Activated CD4-positive, alpha-beta T cell treated with anti-CD3 and anti-CD28 coated beads, Interleukin-2, Interleukin-6, amounts not matched to agents 100 ng/mL and 50 ng/mL, durations not matched to agents 16 hours and 8 hours (primary cell): ENCODE measurements around the gene PSMD11.
"Not testable (repeated sequence)": the region's sequence is repeated elsewhere in the genome, so short reads cannot be mapped to it uniquely, and the experiment has no call there.

Experiments
- DNase-seq: peaks from one replicate; pipeline ENCODE4 v3.0.0-alpha.2; 2020

Gene PSMD11

DNA sequence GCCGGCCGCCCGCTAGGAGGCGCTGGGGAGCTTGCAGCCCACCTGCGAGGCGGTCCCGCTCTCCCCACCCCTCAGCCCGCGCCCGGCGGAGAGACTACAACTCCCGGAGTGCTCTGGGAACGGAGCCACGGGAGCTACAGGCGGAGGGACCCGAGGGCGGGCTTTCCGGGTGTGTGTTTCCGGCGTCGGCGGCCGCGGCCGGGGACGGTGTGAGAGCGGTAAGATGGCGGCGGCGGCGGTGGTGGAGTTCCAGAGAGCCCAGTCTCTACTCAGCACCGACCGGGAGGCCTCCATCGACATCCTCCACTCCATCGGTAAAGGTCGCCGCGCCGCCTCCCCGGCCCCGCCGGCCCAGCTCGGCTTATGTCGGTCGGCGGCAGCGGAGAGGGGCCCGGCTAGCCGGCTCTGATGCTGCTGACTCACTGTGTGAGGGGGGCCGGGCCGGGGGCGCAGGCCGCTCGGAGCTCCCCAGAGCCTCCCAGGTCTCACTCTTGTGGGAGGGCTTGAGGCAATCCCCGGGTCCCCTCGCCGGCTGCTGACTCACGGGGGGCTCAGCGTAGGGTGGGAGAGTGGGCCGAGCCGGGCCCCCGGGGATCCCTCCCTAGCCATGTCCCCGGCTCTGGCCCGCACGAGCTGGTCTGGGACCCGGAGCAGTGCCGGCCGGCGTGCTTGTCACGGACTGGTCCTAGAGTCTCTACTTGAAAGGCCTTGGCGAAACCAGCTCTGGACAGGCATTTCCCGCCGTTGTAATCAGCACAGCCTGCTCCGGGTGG is at the start of gene PSMD11:
PSMD11 (plus strand) TSS at position 210 of the 773 bp plus-strand sequence; CDS start at position 224, 14 bp downstream.
- peak; percentile 100 for DNase-seq

DNA sequence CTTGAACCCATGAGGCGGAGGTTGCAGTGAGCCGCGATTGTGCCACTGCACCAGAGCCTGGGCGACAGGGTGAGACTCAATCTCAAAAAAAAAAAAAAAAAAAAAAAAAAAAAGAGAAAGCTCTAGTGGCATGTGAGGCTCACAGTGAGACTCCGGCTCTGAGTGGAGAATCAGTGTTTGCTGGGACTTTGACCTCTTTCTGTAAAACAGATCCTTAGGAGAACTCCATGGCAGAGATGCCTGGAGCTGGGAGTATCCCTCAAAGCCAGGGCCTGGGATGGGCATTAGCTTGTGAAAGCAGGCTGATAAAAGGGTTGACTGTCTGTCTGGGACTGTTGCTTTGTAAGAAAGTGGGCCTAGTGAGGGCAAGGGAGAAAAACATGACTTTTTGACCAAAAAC is 48.0 kb upstream of the PSMD11 start:
- DNase-seq = no peak

DNA sequence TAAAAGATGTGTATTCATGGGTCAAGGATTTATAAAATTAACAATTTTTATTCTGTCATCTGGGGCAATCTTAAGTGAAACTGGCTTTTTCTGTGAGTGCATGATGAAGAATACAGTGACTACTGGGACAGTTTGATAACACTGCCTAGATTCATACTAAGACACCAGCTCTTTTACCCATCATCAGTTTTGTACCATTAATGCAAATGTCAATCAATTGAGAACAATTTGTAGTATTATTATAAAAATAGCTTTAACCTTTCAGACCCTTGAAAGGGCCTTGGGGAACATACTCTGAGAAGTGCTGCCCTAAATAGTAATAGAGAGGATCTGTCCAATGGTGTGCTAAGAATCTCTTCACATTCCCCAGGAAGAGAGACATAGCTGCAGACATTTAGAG is 45.4 kb upstream of the PSMD11 start:
- no peak for DNase-seq

DNA sequence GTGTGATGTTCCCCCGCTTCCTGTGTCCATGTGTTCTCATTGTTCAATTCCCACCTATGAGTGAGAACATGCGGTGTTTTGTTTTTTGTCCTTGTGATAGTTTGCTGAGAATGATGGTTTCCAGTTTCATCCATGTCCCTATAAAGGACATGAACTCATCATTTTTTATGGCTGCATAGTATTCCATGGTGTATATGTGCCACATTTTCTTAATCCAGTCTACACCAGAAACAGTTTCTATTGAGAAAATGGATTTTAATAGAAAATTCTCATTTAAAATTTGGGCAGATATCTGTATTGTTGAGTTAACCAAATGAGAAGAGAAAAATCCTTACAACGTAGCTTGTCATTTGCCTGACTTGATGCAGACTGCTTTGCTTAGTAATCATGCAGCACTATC is 34.2 kb upstream of the PSMD11 start:
- not testable (repeated sequence) for DNase-seq

DNA sequence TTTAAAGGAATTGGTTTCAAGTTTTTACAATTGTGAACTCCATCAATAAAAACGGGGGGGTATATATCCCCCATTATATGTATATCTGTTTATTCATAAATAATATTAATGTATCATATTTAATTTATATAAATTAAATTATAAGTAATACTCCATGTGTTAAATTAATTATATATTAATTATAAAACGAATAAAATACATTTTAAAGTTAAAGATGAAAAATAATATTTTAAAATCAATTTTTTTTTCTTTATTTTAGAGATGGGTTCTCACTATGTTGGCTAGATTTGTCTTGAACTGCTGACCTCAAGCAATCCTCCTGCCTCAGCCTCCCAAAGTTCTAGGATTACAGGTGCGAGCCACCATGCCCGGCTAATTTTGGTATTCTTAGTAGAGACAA is 17.4 kb upstream of the PSMD11 start:
- no peak for DNase-seq

DNA sequence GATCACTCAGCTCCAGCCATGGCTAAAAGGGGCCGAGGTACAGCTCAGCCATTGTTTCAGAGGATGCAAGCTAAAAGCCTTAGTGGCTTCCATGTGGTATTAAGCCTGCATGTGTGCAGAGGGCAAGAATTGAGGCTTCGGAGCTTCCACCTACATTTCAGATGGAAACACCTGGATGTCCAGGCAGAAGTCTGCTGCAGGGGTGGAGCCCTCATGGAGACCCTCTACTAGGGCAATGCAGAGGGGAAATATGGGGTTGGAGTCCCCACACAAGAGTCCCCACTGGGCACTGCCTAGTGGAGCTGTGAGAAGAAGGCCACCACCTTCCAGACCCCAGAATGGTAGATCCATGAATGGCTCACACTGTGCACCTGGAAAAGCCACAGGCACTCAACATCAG is 14.7 kb upstream of the PSMD11 start:
- no peak for DNase-seq

DNA sequence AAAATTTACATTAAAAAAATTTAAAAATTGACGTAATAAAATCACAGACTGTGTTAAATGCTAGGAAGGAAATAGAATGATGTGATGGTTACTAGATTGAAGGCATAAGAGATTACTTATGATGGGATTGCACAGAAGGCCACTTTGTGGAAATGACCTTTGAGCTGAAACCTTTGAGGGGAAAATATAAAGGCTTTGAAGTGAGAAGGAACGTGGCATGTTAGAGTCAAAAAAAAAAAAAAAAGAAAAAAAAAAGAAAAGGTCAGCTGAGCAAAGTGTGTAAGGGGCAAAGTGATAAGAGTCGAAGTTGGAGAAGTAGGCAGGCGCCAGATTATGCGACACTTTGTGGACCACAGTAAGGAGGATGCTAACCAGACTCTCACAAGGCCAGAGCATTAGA is 3.6 kb upstream of the PSMD11 start:
- DNase-seq = no peak

DNA sequence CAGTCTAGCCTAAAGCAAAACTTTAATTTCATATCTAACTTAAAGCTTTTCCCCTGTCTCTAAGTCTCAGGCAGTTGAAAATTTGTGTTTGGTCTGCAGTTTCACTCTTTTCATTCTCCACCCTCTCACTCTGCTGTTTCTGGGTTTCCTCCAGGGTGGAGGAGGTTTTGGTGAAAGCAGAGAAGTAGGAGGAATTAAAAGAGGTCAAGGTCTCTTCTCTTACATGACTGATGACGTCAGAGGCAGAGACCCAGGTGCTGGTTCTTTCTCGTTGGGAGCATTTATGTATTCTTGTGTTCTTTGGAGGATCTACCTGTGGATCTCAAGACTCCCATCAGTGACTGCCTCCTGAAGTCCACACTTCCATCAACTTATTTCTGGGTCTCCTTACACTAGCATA is 2.4 kb upstream of the PSMD11 start:
- DNase-seq = no peak

DNA sequence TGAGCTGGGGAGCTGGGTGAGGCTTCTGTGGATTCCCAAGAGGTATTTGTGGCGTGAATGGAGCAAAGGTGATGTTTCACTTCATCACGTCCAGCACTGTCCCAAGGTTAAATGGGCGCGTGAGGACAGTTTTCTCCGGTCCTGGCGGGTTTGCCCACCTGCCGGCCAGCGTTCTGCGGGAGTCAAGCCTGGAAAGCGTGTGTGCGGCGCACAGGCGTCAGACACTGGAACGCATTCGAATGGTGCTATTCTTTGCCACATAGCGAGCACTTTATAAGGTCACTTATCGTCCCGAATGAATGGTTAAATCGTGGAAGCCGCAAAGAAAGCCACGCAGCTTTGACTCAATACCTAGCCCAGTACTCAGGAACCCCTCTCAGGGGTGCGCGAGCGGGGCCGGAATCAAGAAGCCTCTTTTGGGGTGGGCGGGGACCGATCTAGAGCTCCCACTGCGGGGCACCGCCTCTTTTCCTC is 446 bp upstream of the PSMD11 start:
- no peak for DNase-seq

DNA sequence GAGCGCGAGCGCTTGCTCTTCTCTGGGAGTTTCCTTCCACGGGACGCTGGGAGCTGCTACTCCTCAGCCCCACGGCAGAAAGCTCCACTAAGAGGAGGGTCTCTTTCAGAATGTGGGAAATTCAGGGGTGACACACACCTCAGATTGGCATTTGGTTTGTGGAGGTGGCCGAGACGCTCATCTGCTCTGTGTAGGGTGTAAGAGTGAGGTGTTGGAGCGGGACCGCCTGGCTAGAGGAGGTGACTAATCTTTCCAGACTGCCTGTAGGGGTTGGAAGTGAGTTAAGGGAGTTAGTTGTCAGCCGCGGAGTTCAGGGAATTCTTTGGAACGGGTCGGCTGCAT is 735 bp downstream of the PSMD11 start:
- DNase-seq = peak; percentile 48

DNA sequence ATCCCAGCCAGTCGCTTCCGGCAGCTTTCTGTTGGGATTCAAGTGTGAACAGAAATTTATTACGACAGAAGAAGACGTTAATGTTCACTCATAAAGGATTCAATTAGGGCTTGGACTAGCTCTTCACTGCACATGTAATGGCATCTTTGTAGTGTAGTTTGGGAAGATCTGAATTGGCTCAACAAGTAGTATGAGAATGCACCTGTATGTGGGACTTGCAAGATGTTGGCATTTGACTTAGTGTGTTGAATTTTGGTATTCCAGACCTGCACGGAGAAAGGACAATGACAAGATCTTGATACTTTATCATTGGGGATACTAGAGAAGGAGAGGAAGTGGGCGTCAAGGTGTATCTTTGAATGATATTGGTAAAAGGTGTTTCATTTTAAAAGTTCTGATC is 1.2 kb downstream of the PSMD11 start:
- peak; percentile 11 for DNase-seq

DNA sequence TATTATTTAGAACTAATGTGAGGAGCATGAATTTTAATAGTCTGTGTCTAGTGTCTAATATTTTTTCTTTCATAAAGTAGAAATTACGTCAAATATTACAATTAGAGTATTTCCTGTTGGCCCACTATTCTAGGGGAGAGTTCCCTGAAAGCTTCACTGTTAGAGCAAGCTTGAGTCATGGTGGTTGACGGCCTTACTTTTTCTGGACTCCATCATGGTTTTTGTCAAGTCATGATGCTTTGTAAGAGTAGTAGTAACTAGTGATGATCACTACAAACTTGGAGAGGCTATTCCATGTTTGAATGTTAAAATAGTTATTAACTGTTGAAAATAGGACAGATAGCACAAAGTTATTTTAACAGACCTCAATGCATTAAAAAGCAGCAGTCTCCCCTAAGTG is 1.7 kb downstream of the PSMD11 start:
- DNase-seq = peak; percentile 51

DNA sequence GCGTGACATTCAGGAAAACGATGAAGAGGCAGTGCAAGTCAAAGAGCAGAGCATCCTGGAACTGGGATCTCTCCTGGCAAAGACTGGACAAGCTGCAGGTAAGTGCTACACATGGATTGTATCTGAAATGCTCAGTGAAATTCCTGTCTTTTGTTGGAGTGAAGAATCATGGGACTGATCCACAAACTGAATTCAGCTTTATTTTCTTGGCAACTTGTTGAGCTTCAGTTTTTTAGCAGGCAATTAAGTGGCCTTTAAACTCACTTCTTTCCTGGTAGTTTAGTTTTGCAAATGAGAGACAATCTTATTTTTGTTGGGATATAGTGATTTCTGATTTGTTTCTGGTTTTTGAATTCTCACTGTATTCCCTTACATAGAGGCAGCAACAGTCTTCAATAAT is 2.6 kb downstream of the PSMD11 start:
- DNase-seq = no peak

DNA sequence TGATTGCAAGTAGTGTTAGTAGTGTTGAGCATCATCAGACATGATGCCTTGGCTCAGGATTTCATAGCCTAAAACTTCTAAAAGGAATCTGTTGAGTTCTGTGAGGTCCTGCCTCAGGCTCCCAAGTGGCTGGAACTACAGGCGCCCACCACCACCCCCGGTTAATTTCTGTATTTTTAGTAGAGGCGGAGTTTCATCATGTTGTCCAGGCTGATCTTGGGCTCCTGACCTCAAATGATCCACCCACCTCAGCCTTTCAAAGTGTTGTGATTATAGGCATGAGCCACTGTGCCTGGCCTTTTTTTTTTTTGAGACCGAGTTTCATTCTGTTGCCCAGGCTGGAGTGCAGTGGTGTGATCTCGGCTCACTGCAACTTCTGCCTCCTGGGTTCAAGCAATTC is 5.7 kb downstream of the PSMD11 start:
- DNase-seq = no peak

DNA sequence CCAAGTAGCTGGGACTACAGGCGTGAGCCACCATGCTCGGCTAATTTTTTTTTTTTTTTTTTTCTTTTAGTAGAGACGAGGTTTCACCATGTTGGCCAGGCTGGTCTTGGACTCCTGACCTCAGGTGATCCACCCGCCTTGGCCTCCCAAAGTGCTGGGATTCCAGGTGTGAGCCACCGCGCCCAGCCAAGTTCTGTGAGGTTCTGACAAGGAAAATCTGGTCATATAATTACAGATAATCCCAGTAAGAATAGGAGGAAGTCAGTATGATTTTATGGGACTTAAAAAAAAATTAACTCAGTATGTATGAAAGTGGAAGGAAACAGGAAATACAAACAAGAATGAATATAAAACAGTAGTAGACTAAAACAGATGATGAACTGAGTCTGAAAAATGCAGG is 6.1 kb downstream of the PSMD11 start:
- DNase-seq = not testable (repeated sequence)

DNA sequence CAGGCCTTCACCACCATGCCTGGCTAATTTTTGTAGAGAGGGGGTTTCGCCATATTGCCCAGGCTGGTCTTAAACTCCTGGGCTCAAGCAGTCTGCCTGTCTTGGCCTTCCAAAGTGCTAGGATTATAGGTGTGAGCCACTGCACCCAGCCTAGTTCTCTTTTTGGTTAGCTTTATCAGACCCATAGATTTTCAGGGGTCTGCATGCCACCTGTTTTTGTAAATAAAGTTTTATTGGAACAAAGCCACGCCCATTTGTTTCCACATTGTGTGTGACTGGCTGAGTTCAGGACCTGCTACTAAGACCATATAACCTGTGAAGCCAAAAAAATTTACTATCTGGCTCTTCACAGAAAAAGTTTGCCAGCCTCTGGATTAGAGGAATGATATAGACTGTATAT is 7.6 kb downstream of the PSMD11 start:
- DNase-seq = no peak

DNA sequence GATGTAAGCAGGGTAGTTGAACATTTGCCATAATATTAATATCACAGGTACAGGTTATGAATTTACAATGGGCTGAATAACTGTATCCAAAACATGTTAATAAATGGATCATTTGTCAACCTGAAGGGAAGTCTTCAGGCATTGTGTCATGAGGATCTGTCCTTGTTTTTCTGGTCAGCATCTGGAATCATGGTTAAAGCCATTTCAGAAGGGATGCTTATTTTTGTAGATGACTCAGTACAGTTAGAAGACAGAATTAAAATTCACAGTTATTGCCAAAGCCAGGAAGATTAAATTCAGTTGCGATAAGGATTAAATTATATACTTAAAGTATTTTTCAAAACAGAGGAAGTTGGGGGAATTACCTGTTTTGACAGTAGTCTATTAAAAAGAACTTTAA is 8.0 kb downstream of the PSMD11 start:
- DNase-seq = no peak

DNA sequence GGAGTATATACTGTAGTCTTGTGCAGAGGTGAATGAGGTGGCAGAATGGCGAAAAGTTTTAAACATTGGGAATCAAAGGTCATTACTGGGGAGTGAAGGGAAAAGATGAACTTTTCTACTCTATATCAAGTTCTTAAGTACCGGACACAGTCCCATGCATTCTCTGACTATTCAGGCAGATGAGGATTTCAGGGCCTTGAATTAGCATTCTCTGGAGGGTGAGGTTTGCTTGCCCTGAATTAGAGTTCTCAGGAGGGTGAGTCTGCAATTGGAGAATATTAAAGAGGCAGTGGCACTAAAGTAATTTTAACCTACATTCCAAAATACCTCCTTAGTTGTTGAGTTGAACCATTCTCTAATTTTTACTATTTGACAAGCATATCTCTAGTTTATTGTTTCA is 9.1 kb downstream of the PSMD11 start:
- DNase-seq = no peak

DNA sequence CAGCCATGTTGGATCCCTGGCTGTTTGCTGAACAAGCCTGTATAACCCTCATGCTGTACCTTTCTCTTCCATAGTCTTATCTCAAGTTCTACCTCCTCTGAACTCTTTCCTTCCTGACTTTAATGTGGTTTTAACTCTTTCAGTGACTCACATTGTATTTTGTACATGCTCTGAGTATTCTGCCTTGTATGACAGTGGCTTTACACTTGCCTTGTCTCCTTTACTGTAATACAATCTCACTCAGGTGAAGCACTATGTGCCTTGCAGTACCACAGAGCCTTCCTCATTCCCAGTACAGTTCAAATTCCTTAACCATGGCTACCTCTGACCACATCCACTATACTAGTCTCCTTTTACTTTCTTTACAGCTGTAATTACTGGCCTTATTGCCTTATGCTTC is 14.1 kb downstream of the PSMD11 start:
- peak; percentile 13 for DNase-seq

DNA sequence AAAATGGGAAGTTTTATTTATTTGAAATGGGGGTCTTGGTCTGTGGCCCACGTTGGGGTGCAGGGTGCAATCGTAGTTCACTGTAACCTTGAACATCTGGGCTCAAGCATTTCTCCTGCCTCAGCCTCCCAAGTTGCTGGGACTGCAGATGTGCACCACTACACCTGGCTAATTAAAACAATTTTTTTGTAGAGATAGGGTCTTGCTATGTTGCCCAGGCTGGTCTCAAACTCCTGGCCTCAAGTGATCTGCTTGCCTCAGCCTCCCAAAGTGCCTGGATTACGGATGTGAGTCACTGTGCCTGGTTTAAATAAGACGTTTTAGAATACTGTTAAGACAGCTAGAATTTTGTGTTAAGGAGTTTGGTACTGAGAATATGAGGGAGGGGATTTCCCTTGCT is 15.7 kb downstream of the PSMD11 start:
- no peak for DNase-seq

DNA sequence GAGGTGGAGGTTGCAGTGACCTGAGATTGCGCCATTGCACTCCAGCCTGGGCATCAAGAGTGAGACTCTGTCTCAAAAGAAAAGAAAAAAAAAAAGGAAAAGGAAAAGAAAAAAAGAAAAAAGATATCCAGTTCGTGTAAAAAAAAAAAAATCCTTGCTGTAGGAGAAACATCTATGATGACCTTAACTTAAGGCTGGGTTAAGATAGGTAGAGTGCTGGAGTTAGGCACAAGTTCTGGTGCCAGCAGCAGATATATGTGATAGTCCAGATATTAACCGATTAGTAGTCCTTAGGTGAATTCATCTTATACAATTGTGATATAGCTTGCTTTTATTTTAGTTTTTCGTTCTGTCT is 17.2 kb downstream of the PSMD11 start:
- DNase-seq = no peak

DNA sequence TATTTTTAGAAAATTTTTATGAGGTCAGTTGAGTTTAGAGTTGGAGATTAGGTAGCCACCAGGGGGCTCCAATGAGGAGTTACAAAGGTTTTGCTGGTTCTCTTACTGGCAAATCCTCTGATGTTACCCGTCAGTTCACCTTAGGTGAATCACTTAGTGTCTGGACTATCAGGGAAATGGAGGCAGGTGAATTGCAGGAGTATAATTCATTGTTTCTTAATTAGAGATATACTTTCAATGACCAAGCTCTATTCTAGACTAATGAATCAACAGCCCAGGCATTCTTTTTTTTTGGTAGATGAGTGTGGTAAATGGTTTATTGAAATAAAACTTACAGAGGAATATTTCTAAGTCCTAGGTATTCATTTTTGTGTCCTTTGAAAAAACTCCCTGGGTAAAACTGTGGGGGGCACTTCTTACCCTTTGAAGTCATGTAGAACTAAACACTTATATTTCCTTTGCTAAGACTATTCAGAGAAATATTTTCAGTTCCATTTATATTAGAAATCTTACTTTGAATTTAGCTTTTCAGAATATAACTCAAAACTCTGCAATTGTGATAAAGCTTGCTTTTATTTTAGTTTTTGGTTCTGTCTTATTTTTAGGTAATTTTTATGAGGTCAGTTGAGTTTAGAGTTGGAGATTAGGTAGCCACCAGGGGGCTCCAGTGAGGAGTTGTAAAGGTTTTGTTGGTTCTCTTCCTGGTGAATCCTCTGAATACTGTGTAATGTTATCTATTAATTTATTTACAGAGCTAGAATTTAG is 17.7 kb downstream of the PSMD11 start:
- DNase-seq = peak; percentile 74

DNA sequence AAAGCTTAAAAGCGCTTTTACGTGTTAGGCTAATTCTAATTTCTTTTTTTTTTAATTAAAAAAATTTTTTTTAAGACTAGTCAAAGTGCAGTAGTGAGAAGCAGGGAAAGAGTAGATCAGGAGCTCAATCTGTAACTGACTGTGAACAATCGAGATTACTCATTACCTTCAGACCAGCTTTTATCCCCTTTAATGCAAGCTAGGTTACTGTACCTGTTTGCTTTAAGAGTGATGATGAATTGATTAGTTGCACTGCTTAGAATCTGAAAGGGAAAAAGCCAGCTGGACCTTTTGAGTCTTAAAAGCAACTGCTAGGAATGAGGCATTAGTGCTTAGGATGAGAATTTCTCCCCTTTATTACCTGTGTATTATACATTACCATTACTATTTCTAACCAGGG is 19.0 kb downstream of the PSMD11 start:
- DNase-seq = no peak

DNA sequence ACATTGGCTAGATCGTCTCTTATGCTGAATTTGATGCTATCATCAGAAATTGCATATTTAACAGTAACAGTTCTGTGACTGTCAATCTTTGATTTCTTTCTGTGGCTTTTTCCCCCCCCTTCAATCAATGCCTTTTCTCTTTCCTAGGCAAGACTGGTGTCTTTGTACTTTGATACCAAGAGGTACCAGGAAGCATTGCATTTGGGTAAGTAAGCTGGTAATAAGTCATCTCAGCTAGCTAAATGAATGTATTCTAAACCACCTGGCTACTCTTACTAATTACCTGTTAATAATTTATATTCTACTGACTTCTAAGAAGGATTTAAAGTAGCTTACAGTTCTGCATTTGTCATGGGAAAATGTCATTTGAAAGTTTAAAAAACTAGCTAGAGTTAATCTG is 20.1 kb downstream of the PSMD11 start:
- no peak for DNase-seq

DNA sequence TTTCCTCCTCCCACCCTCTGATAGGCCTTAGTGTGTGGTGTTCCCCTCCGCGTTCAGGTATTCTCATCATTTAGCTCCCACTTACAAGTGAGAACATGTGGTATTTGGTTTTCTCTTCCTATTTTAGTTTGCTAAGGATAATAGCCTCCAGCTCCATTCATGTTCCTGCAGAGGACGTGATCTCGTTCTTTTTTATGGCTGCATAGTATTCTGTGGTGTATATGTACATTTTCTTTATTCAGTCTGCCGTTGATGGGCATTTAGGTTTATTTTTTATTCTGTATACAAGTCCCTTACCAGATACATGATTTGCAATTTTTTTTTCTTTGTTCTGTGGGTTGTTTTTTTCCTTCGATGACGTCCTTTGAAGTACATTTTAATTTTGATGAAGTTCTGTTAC is 23.6 kb downstream of the PSMD11 start:
- no peak for DNase-seq
